Pancreas (tissue), 10 donors: ENCODE results near the gene ZNF541. TPM values are rescaled to one million over a fixed set of nuclear protein-coding genes. Genes with fewer than 3 reads are reported as not detected.
"Not testable (repeated sequence)": the region's sequence is repeated elsewhere in the genome, so short reads cannot be mapped to it uniquely, and the experiment has no call there.

Experiments used
- ATAC-seq, 4 donors: fragments of 200-7000 bp; cut with Tn5 transposase; one replicate each; pipeline versions ENCODE4 v1.8.0 to v1.9.1; 2020; ENCODE audit warnings: mild to moderate bottlenecking in 4 of 4, moderate library complexity in 4 of 4
- DNase-seq, 6 donors: peaks; one replicate each; pipeline ENCODE4 v3.0.0-alpha.2; 2020
- FAIRE-seq: peaks from 2 replicates; lab custom pipeline; 2012; peaks lifted over from hg19 to GRCh38; lab: Jason Lieb, UNC
- H3K27ac ChIP-seq, 4 donors: fragments of 200-600 bp; sonication (generic); 1 replicate in 3 of 4; 2 replicates in 1 of 4; pipeline versions ENCODE4 v1.5.0 to v1.8.0; 2020
- H3K27me3 ChIP-seq, 4 donors: fragments of 200-600 bp; one replicate each; pipeline ENCODE4 v1.8.0; 2021
- H3K36me3 ChIP-seq, 3 donors: fragments of 200-600 bp; sonication (generic) in 1 of 3; one replicate each; pipeline versions ENCODE4 v1.5.0 to v1.8.0; 2020 to 2021
- H3K4me1 ChIP-seq, 3 donors: fragments of 200-600 bp; one replicate each; pipeline ENCODE4 v1.8.0; 2021
- H3K4me3 ChIP-seq, 4 donors: fragments of 200-600 bp; sonication (generic) in 2 of 4; one replicate each; pipeline versions ENCODE4 v1.5.0 to v1.8.0; 2020 to 2021
- H3K9me3 ChIP-seq, 4 donors: fragments of 200-600 bp; one replicate each; pipeline ENCODE4 v1.8.0; 2021
- WGBS, 2 donors: extraction: QIAGEN DNeasy Blood & Tissue Kit; methylation state at CpG; one replicate each; pipeline ENCODE4 v1.1.7; 2013; 5-methylcytosine and 5-hydroxymethylcytosine counted together
- intact Hi-C, 3 donors: fragments of 100-400 bp; cut with DNase I; formaldehyde crosslinking; loops; one replicate each; pipeline versions ENCODE4 v1.11.1 to v1.14.2; 2022
- polyA plus RNA-seq, 2 donors: library from polyadenylated mRNA; stranded (reverse); fragments of 200-250 nt; gene quantifications; one replicate each; pipeline ENCODE4 v1.2.3, GENCODE V29; 2013
- total RNA-seq, 6 donors: library from RNA; stranded (reverse); fragmentation: NEBNext Ultra II Directional in 4 of 6; extraction: Animal tissue kit (Norgen Biotek cat#: 25700) in 4 of 6; gene quantifications; one replicate each; pipeline versions ENCODE4 v1.2.1 to v1.2.4, GENCODE V29; 2021 to 2023
- TF ChIP-seq, protein P1 (sequence below), 4 donors: fragments of 200-600 bp; sonication (generic) in 3 of 4; IDR thresholded peaks; one replicate each; pipeline versions ENCODE4 v1.5.0 to v1.8.0; 2021; ENCODE audit warnings: antibody characterized with exemption in 4 of 4
- donor health status: healthy with polysubstance abuse.
- donor health status: DM: no; HTN: no; CAD: no; lungs with moderate emphysema.
- donor health status: DM: no; HTN: no; CAD: no.
- donor health status: control.
- donor health status: control.
- donor health status: Bipolar disorder and iron deficiency.
- donor health status: DM: yes; HTN: yes; CAD: no.
- donor health status: DM: no; HTN: no; CAD: no.
- donor health status: DM: no; HTN: no; CAD: no.
- donor health status: DM: yes; HTN: yes; CAD: no.

ZNF541 gene
- total and polyA plus RNA-seq, 8 donors: 0.06 to 0.63 (median 0.16) TPM; not detected in 1

- Histone ChIP-seq H3K36me3 (no peaks in the 10 kb centered on the region), H3K27me3 (no peaks in the 10 kb centered on the region), H3K27ac (no peak overlapping the region), H3K4me3 (no peak overlapping the region), H3K4me1 (peaks cover 0 to 7% (median 3%) of the 10 kb centered on the region in 3 donors), H3K9me3 (no peaks in the 10 kb centered on the region)
- WGBS, 2 donors: 42 to 50% methylated on average over 13 of the region's 13 CpGs
- ATAC-seq (no peak), DNase-seq (no peak), FAIRE-seq (no peak)
- TF ChIP-seq, protein P1, sequence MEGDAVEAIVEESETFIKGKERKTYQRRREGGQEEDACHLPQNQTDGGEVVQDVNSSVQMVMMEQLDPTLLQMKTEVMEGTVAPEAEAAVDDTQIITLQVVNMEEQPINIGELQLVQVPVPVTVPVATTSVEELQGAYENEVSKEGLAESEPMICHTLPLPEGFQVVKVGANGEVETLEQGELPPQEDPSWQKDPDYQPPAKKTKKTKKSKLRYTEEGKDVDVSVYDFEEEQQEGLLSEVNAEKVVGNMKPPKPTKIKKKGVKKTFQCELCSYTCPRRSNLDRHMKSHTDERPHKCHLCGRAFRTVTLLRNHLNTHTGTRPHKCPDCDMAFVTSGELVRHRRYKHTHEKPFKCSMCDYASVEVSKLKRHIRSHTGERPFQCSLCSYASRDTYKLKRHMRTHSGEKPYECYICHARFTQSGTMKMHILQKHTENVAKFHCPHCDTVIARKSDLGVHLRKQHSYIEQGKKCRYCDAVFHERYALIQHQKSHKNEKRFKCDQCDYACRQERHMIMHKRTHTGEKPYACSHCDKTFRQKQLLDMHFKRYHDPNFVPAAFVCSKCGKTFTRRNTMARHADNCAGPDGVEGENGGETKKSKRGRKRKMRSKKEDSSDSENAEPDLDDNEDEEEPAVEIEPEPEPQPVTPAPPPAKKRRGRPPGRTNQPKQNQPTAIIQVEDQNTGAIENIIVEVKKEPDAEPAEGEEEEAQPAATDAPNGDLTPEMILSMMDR (IDR thresholded peaks at IDR 0.05): no peak
- intact Hi-C loops: no loop called here
Measured at GRCh38 chr19:47603706-47604565, 31.0 kb upstream of the ZNF541 start.

GRCh38 chr19:47601180-47601904 lies 28.4 kb upstream of the ZNF541 start:
- intact Hi-C loops: no loop called here
- DNase-seq (peak in 4 of 6 donors; percentile 58 to 78 (median 67)), FAIRE-seq (no peak), ATAC-seq (peak; percentile 48 to 51 (median 50))
- H3K4me1 ChIP-seq: peaks cover 0 to 7% (median 3%) of the 10 kb centered on the region in 3 donors
- peak overlapping the region; percentile 20 to 66 (median 43) for H3K4me3 ChIP-seq
- H3K27me3 ChIP-seq: no peaks in the 10 kb centered on the region
- 44% methylated on average over 17 of the region's 17 CpGs for WGBS, 2 donors
- H3K36me3 ChIP-seq: no peaks in the 10 kb centered on the region
- no peaks in the 10 kb centered on the region for H3K9me3 ChIP-seq
- TF ChIP-seq, protein P1 (IDR thresholded peaks at IDR 0.05): no peak
- peak overlapping the region; percentile 43 to 90 (median 78) for H3K27ac ChIP-seq

DNA sequence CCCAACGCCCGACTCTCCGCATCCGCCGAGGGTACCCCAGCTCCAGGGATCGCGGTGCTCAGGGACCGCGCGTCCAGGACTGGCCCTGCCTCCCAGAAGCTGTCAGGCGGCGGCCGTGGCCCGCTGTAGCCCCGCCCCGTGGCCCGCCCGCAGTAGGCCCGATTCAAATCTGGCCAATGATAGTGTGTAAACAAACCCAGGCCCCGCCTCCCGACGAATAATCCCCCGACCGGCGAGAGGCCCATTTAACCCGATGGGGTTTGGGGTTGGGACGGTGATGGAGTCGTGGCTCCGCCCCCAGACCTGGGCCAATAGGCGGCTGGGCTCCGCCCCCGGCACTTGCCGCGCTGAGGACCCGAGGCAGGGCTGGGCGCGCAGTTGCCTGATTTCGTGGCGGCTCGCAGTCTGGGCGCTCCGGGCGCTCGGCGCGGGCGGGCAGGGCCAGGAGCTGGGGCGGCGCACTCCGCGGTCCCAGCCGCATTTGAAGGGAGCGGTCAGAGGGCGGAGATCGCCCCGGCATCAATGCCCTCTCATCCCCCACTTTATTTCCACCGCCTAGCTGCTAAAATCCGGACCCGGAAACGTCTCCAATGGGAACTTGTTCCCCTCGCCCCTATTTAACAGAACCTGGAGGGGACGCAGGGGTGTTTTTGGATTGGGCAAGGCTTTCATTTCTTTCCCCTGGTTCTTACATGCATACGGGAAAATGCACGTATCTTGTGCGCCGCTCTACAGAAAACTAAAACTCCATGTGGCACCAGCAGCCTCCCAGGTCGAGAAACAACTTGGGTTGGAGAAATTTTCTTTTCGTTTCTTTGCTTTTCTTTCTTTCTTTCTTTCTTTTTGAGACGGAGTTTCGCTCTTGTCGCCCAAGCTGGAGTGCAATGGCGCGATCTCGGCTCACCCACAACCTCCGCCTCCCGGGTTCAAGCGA lies 27.6 kb upstream of the ZNF541 start:
- no peaks in the 10 kb centered on the region for H3K36me3 ChIP-seq
- peak overlapping the region; percentile 43 to 90 (median 78) for H3K27ac ChIP-seq
- TF ChIP-seq, protein P1 (IDR thresholded peaks at IDR 0.05): no peak
- peak; percentile 95 to 99 (median 98) for ATAC-seq
- 3% methylated on average over 75 to 77 of the region's 77 CpGs for WGBS, 2 donors
- peak; percentile 29 for FAIRE-seq
- H3K27me3 ChIP-seq: no peaks in the 10 kb centered on the region
- H3K9me3 ChIP-seq: no peaks in the 10 kb centered on the region
- peaks cover 0 to 7% (median 3%) of the 10 kb centered on the region in 3 donors for H3K4me1 ChIP-seq
- H3K4me3 ChIP-seq: peak overlapping the region; percentile 20 to 66 (median 43)
- peak; percentile 98 to 100 (median 100) for DNase-seq
- intact Hi-C loops: no loop called here

DNA sequence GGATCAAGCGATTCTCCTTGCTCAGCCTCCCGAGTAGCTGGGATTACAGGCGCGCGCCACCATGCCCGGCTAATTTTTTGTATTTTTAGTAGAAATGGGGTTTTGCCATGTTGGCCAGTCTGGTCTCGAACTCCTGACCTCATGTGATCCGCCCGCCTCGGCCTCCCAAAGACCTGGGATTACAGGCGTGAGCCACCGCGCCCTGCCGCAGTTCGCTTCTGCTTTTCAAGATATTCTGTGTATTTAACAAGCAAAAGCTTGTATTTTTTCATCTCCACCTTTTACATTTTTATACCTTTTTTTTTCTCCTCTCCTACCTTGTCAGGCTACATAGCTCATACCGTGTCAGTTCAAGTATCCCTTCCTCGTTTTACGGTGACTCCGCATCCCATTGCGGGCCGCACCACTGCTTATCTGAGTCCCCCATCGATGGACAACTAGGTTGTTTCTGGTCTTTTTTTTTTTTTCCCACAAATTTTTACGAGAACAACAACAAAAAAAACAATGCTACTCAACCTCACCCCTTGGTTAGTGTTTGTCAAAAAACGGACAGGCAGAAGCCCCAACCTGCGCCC lies 26.8 kb upstream of the ZNF541 start:
- WGBS, 2 donors: 29 to 32% methylated on average over 24 to 25 of the region's 25 CpGs
- not testable (repeated sequence) for DNase-seq
- peak overlapping the region in 2 of 4 donors; percentile 32 to 89 for H3K27ac ChIP-seq

More for the DNA sequence above, 26.8 kb upstream of the ZNF541 start:
- intact Hi-C loops: loop anchor here in 1 of 3 donors (10.0 kb wide), 1 partner anchor 75 kb away; no protein-coding TSS in a partner anchor
- not testable (repeated sequence) for H3K27me3 ChIP-seq, H3K36me3 ChIP-seq, H3K4me1 ChIP-seq, ATAC-seq, FAIRE-seq, H3K9me3 ChIP-seq
- peak overlapping the region in 3 of 4 donors; percentile 12 to 66 (median 55) for H3K4me3 ChIP-seq
